NCI-H2107 (cell line): ENCODE data around the gene TTC9B.

Experiments used
- DNase-seq: peaks from one replicate; lab custom pipeline; 2025; lab: John Stamatoyannopoulos, UW

The TTC9B gene

GRCh38 chr19:40247735-40248262, 29.6 kb upstream of the TTC9B start:
- no peak for DNase-seq

DNA sequence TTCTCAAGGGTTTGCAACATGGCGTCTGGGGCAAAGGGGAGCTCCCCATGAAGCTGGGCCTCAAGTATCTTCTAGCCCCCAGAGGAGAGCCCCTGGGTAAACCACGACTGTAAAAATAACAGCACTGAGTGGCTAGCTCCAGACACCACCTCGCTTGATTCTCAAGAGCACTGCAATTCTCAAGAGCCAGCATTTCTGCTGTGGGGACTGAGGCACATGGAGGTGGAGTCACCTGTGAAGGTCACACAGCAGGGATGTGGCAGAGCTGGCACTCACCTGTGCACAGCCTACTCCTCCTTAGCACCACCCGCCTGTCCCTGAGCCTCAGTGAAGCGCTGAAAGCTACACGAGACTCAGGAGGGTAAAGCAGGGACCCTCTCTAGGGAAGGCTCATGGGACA, 29.0 kb upstream of the TTC9B start:
- DNase-seq, result no peak

- no peak for DNase-seq
Measured at GRCh38 chr19:40246292-40247073, 28.3 kb upstream of the TTC9B start.

DNA sequence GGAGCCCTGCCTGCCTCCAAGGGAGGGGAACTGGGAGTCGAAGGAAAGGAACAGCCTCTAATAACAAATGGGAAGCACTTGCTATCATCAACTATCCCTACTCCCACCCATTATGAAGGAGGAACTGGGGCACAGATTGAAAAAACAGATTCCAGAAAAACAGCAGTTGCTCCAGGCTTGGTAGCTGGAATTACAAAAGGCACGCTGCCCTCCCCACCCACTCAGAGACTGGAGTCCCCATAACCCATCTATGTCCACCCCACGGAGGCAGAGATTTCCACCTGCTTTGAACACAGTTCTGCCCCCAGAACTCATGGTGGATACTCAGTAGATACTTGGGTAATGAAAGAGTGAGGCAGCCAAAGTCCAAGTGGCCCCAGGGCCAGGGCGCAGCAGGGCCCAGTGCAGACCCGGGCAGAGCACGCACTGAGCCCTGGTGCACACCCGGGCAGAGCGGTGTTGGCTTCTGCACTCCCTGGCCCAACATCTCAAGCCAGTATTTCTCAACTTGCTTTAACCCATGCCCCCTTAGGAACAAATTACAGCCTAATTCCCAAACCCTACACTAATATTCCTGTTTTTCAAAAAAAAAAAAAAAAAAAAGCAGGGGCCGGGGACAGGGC, 27.4 kb upstream of the TTC9B start:
- DNase-seq, result no peak

DNA sequence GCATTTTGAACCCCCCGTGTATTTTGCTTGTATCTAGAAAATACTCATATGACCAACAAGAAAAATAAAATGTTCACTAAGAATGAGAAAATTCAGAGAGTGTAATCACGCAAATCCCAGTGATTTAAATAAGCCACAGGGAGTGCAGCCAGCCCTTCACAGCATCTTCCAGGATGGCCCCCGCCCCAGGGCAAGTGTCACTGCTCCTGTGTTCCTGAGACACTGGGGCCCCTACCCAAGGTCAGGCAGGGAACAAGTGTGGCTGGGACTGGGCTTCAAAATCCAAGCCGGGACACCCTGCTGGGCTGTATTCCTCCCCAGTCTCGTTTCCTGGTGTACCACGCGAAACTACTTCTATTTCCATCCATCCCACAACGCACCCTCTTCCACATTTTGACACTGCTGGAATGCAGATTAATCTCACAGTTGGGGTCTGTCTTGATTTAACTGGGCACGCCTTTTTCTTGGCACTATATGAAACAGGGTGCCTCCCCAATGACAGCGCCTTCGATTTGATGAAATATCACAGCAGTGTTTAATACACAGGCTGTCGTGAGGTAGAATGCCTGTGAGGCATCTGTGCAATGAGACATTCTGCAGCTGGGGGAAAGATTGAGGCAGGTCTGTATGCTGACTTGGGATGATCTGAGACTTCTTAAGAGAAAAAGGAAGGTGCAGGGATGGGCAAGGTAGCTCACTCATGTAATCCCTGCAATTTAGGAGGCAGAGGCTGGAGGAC, 26.6 kb upstream of the TTC9B start:
- no peak for DNase-seq

DNA sequence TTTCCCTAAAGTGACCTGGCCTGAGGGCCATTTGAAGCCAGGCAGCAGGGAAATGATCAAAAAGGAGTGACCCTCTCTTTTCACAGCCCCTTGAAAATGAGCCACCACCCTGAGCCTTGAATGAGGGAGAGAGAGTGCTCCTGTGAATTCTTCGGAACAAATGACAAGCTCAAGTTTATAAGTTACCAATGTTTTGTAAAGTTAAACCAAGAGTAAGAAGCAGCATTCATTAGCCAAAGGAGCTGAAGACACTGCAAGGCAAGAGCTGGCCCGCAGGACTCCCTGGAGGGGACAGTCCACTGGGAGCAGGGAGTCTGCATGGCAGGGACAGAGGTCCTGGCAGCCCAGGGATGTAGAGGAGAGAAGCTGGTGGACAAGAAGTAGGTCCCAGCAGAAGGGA, 25.0 kb upstream of the TTC9B start:
- DNase-seq, result no peak

DNA sequence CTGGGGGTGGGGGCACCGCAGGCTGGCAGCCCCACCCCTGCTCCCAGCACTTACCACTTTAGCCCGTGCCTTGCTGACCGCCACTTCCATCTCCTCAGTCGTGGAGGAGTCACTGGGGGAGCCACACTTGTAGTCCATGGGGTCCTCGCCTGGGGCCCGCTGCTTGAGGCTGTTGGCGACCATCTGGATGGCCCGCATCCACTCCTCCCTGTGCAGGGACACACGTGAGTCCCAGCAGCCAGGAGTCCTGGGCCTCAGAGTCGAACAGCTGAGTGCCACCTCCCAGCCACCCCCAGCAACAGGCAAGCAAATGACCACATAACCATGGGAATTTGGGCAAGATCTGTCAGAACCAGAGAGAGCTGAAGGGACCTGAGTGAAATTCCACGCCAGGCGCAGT, 24.3 kb upstream of the TTC9B start:
- no peak for DNase-seq

DNA sequence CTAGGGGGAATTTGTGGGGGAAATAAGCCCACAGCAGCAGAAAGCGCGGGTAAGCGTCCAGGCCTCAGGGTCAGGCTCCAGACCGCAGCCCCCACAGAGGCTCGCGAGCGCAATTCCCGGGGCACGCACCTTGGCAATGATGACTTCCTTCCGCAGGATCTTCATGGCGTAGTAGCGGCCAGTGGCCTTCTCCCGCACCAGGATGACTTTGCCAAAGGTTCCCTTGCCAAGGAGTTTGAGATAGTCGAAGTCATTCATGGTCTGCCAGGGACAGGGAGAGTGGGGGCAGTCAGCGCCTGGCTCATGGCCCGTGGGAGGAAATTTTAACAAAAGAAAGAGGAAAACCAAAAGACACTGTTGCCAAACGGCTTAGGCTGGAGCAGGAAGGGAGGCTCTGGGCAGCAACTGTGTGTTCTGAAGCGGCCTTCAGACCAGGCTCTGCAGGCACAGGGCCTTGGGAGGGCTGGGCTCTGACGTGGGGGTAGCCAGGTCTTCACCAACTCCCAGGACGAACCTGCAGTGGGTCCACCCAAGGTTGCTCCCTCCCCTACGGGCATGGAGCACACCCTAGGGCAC, 23.7 kb upstream of the TTC9B start:
- DNase-seq, result no peak

DNA sequence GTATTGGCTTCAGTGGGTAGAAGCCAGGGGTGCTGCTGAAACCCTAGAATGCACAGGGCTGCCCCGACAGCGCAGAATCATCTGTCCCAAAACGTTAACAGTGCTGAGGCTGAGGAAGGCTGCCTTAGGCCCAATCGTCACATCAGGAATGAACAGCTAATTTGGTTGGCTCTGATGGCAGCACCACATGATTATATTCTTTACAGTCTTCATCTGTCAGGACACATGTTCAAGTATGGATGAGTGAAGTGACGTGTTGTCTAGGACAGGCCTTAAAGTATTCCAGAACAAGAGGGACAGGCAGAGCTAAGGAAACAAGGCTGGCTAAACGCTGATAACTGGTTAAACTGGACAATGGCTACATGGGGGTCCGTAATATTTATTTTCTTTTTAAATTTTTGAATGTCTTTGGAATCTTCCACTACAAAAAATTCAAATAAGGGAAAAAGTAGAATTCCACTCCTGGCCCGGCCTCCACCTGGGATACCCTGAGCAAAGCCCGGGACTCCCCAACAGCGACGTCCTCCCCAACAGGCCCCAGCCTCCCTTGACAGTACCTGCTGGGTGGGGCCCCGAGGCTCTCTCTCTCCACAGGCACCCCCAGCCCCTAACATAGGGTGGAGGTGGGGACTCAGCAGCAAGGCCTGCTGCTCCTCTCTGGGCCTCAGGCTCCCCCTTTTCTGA, 23.1 kb upstream of the TTC9B start:
- no peak for DNase-seq

GRCh38 chr19:40240332-40240731, 22.1 kb upstream of the TTC9B start:
- DNase-seq, result no peak

DNA sequence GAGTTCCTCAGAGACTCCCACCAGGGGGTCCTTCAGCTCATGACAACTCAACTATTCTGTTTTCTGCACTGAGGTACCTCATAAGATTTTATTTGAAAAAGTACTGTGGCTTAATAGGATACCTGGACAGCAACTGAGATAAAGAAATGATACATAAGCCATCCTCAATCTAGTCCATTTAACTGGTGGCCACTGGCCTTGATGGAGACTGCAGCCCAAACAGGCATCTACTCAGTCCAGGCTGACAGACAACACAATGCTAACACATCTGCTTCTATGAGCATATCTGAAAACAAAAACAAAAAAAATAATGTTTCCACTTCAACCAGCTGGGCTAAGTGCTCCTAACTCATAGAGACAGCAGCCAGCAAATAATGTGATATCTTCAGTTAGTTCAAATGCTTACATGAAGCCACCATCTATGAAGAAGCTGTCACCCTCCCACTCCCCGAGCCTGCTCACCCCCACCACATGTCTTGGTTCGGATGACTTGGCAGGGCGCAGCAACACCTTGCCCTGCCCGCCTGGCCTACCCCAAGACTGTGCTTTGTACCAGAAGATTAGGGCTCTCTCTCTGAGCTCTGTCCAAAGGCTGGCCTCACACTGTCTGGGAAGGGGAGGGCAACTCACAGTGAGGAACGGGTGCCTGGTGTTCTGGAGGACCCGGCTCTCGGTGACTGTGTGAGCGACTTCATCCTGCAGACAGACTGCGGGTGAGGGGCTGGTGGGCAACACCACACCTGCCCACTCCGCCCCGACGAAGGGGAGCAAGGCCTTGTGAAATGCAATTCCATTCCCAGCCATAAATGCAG, 21.4 kb upstream of the TTC9B start:
- DNase-seq, result no peak

DNA sequence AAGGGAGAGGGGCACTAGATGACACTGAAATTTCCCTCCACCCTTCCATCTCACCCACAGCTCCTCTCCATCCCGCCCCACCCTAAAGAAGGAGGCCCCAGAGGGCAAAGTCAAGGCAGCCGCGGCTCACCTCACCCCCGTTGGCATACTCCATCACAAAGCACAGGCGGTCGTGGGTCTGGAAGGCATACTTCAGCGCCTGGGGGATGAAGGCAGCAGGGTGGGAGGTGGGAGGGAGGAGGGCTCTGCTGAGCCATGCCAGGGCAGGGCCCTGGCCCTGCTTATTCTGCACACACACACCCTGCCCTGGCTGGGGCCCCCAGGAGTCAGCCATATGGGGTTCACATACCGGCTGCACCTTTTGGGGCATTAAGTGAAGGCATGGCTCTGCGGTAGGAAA, 20.6 kb upstream of the TTC9B start:
- DNase-seq, result no peak

- DNase-seq, result no peak
Measured at GRCh38 chr19:40237791-40238190, 19.6 kb upstream of the TTC9B start.

DNA sequence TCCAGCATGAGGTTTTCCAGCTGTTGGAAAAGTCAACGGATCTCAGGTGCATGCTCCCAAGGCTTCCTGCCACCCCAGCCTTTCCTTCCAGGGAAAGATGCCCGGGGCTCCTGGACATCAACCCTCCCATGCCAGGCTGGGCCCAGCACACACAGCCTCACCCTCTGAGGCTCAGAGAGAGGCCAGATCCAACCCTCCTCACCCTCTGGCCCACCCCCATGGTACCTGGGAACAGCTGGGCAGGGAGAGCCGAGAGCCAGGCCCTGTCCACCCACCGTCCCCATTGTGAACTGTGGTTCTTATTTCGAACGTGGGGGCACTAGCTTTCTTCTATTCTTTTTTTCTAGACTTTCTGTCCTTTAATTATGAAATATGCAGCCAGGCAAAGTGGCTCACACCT, 18.2 kb upstream of the TTC9B start:
- DNase-seq, result no peak

DNA sequence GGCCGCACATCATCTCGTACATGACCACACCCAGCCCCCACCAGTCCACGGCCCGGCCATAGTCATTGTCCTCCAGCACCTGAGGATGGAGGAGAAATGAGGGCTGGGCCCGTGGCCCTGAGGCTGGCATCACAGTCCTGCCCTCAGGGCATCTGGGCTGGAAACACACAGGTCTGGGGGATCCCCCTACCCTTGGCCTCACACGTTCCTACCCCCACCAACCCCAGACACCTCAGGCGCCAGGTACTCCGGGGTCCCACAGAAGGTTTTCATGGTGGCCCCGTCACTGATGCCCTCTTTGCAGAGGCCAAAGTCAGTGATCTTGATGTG, 17.8 kb upstream of the TTC9B start:
- DNase-seq, result no peak

DNA sequence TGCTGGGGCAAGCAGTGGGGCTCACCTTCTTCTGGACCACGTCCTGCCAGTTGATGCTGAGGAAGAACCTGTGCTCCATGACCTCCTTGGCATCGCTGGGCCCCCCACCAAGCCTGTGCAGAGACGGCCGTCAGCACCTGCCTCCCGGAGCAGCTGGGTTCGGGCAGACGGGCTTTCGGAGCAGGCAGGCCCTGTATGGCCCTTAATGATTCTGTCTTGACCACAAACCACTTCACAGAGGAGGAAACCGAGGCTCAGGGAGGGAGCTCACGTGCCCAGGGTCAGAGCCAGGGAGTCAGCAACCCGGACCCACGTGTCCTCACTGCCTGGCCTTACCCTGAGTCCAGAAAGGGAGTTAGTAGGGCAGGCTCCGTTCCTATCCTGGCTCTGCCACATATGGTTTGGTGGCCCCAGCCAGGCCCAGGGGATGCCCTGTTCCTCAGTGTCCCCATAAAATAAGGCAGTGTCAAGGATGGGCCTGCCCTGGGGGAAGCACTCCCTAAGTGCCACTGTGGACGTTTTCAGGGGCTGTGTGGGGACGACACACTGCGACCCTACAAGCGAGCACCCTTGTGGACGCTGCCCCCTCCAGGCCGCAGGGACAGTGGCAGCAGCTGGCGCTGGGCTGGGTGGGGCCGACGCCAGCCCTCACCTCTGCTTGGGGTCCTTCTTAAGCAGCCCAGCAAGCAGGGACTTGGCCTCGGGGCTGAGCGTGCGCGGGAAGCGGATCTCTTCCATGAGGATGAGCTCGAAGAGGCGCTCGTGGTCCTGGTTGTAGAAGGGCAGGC, 17.2 kb upstream of the TTC9B start:
- no peak for DNase-seq

- no peak for DNase-seq
Measured at GRCh38 chr19:40234429-40235237, 16.4 kb upstream of the TTC9B start.

DNA sequence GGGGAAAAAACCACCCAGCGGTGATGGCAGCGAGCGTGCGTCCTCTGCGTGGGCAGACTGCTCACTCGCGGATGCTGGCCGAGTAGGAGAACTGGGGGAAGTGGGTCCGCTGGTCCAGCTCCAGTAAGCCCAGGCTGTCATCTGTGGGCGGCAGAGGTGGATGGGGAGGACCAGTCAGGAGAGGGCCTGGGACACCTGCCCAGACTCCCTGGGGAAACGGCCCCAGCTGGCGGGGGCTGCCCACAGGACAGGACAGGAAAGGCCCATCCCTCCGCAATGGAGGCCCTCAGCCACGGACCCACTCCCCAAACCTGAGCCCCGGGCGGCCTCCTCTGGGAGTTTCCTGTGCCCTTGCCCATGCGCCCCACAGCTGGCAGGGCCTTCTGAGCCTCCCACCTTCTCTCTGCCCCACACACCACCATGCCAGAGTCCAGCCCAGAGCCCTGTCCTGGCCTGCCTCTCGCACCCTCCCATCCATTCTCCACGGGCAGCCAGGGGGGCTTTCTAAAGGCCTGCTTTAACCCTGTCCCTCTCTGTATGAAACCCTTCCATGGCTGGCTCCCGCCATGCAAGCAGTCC, 15.7 kb upstream of the TTC9B start:
- no peak for DNase-seq
